Natural killer cell (primary cell): Measurements from ENCODE around the gene TECTB. TPM values are rescaled to one million over a fixed set of nuclear protein-coding genes. Genes with fewer than 3 reads are reported as not detected.

Experiments used
- ATAC-seq, 3 donors: fragments of 150-1000 bp in 2 of 3; fragments of 200-7000 bp in 1 of 3; cut with Tn5 transposase; 1 replicate in 1 of 3; 2 replicates in 2 of 3; pipeline ENCODE4 v1.10.0; 2021; ENCODE audit warnings: mild to moderate bottlenecking in 2 of 3, moderate library complexity in 2 of 3
- DNase-seq, 2 donors: peaks; one replicate each; pipeline versions ENCODE4 v3.0.0 to v3.0.0-alpha.2; 2013 to 2021; ENCODE audit warnings: mixed read lengths in 1 of 2
- H3K27ac ChIP-seq: one replicate; pipeline ENCODE4 v1.5.1; 2013; ENCODE audit warnings: mild to moderate bottlenecking, low read length
- H3K27me3 ChIP-seq: one replicate; pipeline ENCODE4 v1.6.1; 2013; ENCODE audit warnings: low read length; ENCODE audit not compliant: control insufficient read depth, insufficient read depth
- H3K36me3 ChIP-seq: one replicate; pipeline ENCODE4 v1.6.1; 2013; ENCODE audit warnings: low read length; ENCODE audit not compliant: control insufficient read depth, insufficient read depth
- H3K4me1 ChIP-seq: one replicate; pipeline ENCODE4 v1.6.1; 2013; ENCODE audit warnings: low read length; ENCODE audit not compliant: control insufficient read depth, insufficient read depth
- H3K4me3 ChIP-seq: one replicate; pipeline ENCODE4 v1.5.1; 2013; ENCODE audit warnings: low read length
- H3K9me3 ChIP-seq: one replicate; pipeline ENCODE4 v1.6.1; 2013; ENCODE audit warnings: low read length; ENCODE audit not compliant: control insufficient read depth, insufficient read depth
- H3K27ac Mint-ChIP-seq, 2 donors: one replicate each; pipeline ENCODE4 v1.8.0; 2022; ENCODE audit warnings: mild to moderate bottlenecking in 2 of 2, mixed read lengths in 2 of 2, moderate library complexity in 1 of 2
- H3K27me3 Mint-ChIP-seq, 2 donors: one replicate each; pipeline ENCODE4 v1.8.0; 2022; ENCODE audit warnings: low read depth in 2 of 2, mixed read lengths in 2 of 2
- H3K36me3 Mint-ChIP-seq: one replicate; pipeline ENCODE4 v1.8.0; 2022; ENCODE audit warnings: mixed read lengths
- H3K4me1 Mint-ChIP-seq, 2 donors: one replicate each; pipeline ENCODE4 v1.8.0; 2022; ENCODE audit warnings: mixed read lengths in 2 of 2
- H3K4me3 Mint-ChIP-seq: one replicate; pipeline ENCODE4 v1.8.0; 2022; ENCODE audit warnings: mild to moderate bottlenecking, moderate library complexity, mixed read lengths
- H3K9me3 Mint-ChIP-seq, 2 donors: one replicate each; pipeline ENCODE4 v1.8.0; 2022; ENCODE audit warnings: mixed read lengths in 2 of 2
- CTCF ChIP-seq: fragments of 200-600 bp; IDR thresholded peaks from one replicate; pipeline ENCODE4 v1.8.0; 2022; ENCODE audit warnings: antibody characterized with exemption
- WGBS: methylation state at CpG from one replicate; pipeline ENCODE4 v1.1.7; 2013; ENCODE audit warnings: missing lambda C conversion rate; ENCODE audit not compliant: insufficient coverage; 5-methylcytosine and 5-hydroxymethylcytosine counted together
- intact Hi-C: fragments of 100-400 bp; cut with micrococcal nuclease; formaldehyde crosslinking; loops from one replicate; pipeline ENCODE4 v1.14.2; 2022
- total RNA-seq, 4 donors: library from RNA; stranded (reverse); fragments of 120-200 nt in 1 of 4; gene quantifications; one replicate each; pipeline versions ENCODE4 v1.2.3 to v1.2.4, GENCODE V29; 2013 to 2022

TECTB gene
- total RNA-seq, 3 donors from 2014 or later (not counting 1 experiment from before 2014, with no cell fraction given) = not detected

GRCh38 chr10:112265745-112266144 lies 17.5 kb upstream of the TECTB start:
- Histone ChIP-seq H3K9me3 (no peaks in the 10 kb centered on the region), H3K27ac (no peak overlapping the region), H3K36me3 (no peaks in the 10 kb centered on the region), H3K4me3 (no peak overlapping the region), H3K27me3 (no peaks in the 10 kb centered on the region), H3K4me1 (no peaks in the 10 kb centered on the region)
- no peak for DNase-seq
- Mint-ChIP-seq H3K4me1 (no peaks in the 10 kb centered on the region), H3K4me3 (no peak overlapping the region), H3K27ac (no peak overlapping the region), H3K27me3 (peaks cover 9 to 31% of the 10 kb centered on the region in 2 donors), H3K9me3 (no peaks in the 10 kb centered on the region), H3K36me3 (no peaks in the 10 kb centered on the region)
- TF ChIP-seq CTCF = no peak
- intact Hi-C loops = no loop called here
- no peak for ATAC-seq
- 50% methylated on average over 1 of the region's 2 CpGs for WGBS

GRCh38 chr10:112269266-112269665 lies 13.9 kb upstream of the TECTB start:
- ATAC-seq = no peak
- H3K27me3 ChIP-seq = no peaks in the 10 kb centered on the region
- Mint-ChIP-seq H3K4me1 (no peaks in the 10 kb centered on the region), H3K27me3 (peaks cover 7 to 16% of the 10 kb centered on the region in 2 donors), H3K36me3 (no peaks in the 10 kb centered on the region), H3K9me3 (no peaks in the 10 kb centered on the region), H3K4me3 (no peak overlapping the region), H3K27ac (no peak overlapping the region)
- H3K27ac ChIP-seq = no peak overlapping the region
- no peaks in the 10 kb centered on the region for H3K9me3 ChIP-seq
- no peak for DNase-seq
- no peaks in the 10 kb centered on the region for H3K4me1 ChIP-seq
- no peaks in the 10 kb centered on the region for H3K36me3 ChIP-seq
- no peak overlapping the region for H3K4me3 ChIP-seq
- intact Hi-C loops = no loop called here
- no peak for TF ChIP-seq CTCF

- no peaks in the 10 kb centered on the region for H3K36me3 ChIP-seq
- DNase-seq = no peak
- no peaks in the 10 kb centered on the region for H3K4me1 ChIP-seq
- TF ChIP-seq CTCF = no peak
- no peak for ATAC-seq
- Mint-ChIP-seq H3K27ac (no peak overlapping the region), H3K4me3 (no peak overlapping the region), H3K36me3 (no peaks in the 10 kb centered on the region), H3K9me3 (no peaks in the 10 kb centered on the region), H3K4me1 (no peaks in the 10 kb centered on the region), H3K27me3 (peaks cover 7 to 21% of the 10 kb centered on the region in 2 donors)
- H3K9me3 ChIP-seq = no peaks in the 10 kb centered on the region
- no peaks in the 10 kb centered on the region for H3K27me3 ChIP-seq
- H3K4me3 ChIP-seq = no peak overlapping the region
- intact Hi-C loops = no loop called here
- 91% methylated on average over 3 of the region's 3 CpGs for WGBS
- no peak overlapping the region for H3K27ac ChIP-seq
Observed at GRCh38 chr10:112271982-112272381, 11.2 kb upstream of the TECTB start.

GRCh38 chr10:112274831-112275230 lies 8.4 kb upstream of the TECTB start:
- DNase-seq = no peak
- no peak for ATAC-seq
- no peaks in the 10 kb centered on the region for H3K9me3 Mint-ChIP-seq
- no peak overlapping the region for H3K4me3 Mint-ChIP-seq
- H3K9me3 ChIP-seq = no peaks in the 10 kb centered on the region
- H3K36me3 Mint-ChIP-seq = no peaks in the 10 kb centered on the region
- no peak for TF ChIP-seq CTCF
- no peaks in the 10 kb centered on the region for H3K27me3 ChIP-seq
- whole genome bisulfite sequencing = 84% methylated on average over 5 of the region's 5 CpGs
- peaks cover 9 to 19% of the 10 kb centered on the region in 2 donors for H3K27me3 Mint-ChIP-seq
- no peak overlapping the region for H3K27ac ChIP-seq
- H3K4me1 Mint-ChIP-seq = no peaks in the 10 kb centered on the region
- intact Hi-C loops = no loop called here
- H3K4me3 ChIP-seq = no peak overlapping the region
- no peak overlapping the region for H3K27ac Mint-ChIP-seq
- no peaks in the 10 kb centered on the region for H3K4me1 ChIP-seq
- H3K36me3 ChIP-seq = no peaks in the 10 kb centered on the region
